GM20000 (cell line): ENCODE results near the gene PTPRG.

Source experiments
- DNase-seq: peaks from one replicate; pipeline ENCODE4 v3.0.0; 2012; ENCODE audit warnings: low spot score
- TF ChIP-seq, protein P1 (sequence below): IDR thresholded peaks from 2 replicates; pipeline ENCODE4 v1.5.1; 2012; ENCODE audit warnings: mild to moderate bottlenecking, control low read depth; ENCODE audit errors: extremely low read depth, missing control alignments

The PTPRG gene

GRCh38 chr3:62113092-62113491 lies 551.7 kb downstream of the PTPRG start:
- TF ChIP-seq, protein P1, sequence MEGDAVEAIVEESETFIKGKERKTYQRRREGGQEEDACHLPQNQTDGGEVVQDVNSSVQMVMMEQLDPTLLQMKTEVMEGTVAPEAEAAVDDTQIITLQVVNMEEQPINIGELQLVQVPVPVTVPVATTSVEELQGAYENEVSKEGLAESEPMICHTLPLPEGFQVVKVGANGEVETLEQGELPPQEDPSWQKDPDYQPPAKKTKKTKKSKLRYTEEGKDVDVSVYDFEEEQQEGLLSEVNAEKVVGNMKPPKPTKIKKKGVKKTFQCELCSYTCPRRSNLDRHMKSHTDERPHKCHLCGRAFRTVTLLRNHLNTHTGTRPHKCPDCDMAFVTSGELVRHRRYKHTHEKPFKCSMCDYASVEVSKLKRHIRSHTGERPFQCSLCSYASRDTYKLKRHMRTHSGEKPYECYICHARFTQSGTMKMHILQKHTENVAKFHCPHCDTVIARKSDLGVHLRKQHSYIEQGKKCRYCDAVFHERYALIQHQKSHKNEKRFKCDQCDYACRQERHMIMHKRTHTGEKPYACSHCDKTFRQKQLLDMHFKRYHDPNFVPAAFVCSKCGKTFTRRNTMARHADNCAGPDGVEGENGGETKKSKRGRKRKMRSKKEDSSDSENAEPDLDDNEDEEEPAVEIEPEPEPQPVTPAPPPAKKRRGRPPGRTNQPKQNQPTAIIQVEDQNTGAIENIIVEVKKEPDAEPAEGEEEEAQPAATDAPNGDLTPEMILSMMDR, result no peak
- no peak for DNase-seq

GRCh38 chr3:62114763-62115162 lies 553.4 kb downstream of the PTPRG start:
- TF ChIP-seq, protein P1, result no peak
- no peak for DNase-seq

DNA sequence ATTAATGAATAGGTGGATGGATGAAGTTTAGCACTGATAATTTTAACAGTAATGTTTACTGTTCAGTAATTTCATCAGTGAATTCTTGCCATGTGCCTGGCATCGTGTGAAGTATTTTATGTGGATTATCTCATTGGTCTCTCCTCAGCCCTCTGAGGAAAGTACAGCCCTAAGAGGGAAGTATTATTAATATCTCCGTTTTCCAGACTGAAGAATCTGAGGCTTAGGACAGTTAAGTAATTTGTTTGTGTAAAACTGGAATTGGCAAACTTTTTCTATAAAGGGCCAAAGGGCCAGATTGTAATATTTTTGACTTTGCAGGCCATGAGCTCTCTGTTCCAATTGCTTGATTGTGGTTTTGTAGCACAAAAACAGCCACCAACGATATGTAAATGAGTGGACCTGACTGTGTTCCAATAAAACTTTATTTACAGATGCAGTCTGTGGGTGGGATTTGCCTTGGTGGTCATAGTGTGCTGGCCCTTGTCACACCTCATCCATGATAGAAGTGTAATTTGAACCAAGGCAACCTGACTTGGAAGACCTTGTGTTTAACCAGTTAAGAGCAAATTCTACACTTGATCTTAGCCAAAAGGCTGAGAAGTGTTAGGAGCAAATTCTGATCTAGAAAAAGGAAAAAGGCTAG lies 556.7 kb downstream of the PTPRG start:
- TF ChIP-seq, protein P1, result no peak

DNA sequence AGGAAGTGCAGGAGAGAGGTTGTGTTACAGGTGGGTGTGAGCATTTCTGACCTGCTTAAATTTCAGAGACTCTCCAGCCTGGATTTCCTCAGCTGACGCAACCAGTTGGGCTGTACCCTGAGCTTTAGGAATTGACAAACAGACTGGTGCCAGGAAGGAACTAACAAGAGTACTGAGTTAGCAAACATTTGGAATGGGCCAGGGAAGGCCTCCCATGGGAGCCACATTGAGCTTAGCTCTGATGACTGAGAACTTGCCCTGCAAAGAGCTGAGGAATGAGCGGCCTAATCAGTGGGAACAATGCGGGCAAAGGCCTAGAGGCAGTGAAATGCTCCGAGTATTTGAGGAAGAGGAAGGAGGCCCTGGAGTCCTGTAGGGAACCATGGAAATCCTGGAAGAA lies 557.8 kb downstream of the PTPRG start:
- TF ChIP-seq, protein P1, result no peak
- no peak for DNase-seq

More for the DNA sequence above, 556.7 kb downstream of the PTPRG start:
- DNase-seq, result no peak

GRCh38 chr3:62122819-62123218 lies 561.4 kb downstream of the PTPRG start:
- TF ChIP-seq, protein P1, result no peak
- no peak for DNase-seq

DNA sequence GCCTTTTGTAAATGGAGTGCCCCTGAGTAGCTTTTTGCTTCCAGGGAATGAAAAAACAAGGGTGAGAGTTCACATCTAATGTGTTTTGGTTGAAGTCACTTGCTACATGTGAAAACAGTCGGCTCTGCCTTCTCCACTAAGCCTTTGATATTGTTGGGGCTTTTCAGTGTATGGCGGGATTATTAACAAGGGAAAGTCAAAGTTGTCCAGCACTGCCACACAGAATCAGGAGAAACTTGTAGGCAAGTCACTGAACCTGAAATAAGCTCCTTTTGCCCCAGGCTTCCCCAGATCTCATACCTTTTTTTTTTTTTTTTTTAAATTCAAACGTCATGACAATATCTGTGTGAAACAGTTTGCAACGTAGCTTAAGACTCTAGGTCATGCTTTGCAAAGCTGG lies 564.0 kb downstream of the PTPRG start:
- no peak for DNase-seq
- TF ChIP-seq, protein P1, result no peak

DNA sequence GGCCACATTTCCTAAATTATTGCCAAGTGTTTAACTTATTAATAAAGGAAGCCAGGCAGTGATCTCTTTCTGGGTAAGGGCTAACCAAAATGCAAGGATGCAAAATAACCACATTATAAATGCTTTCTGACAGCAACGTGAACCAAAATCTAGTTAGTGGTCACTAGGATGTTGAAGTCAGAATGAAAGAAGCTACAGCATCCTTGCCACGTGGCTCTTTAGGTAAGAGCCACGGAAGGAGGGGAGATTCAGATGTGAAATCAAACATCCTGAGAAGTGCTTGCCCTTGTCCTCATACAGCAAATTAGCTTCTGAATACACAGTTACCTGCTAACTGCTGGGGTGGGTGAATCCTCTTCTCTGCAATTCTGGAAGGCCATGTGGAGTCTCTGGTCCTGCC lies 565.7 kb downstream of the PTPRG start:
- no peak for DNase-seq
- TF ChIP-seq, protein P1, result no peak
